Parathyroid adenoma (tissue), 2 donors: Measurements from ENCODE around the gene ACTR8.

Source experiments
- H2AFZ ChIP-seq: fragments of 300-600 bp; sonication (generic); one replicate; pipeline ENCODE4 v1.7.0; 2017; ENCODE audit warnings: antibody characterized with exemption, mild to moderate bottlenecking
- H3K27ac ChIP-seq: fragments of 300-600 bp; sonication (generic); one replicate; pipeline ENCODE4 v1.7.0; 2017
- H3K27me3 ChIP-seq: fragments of 300-600 bp; sonication (generic); one replicate; pipeline ENCODE4 v1.7.0; 2017; ENCODE audit warnings: low read length; ENCODE audit not compliant: control insufficient read depth, insufficient read depth
- H3K36me3 ChIP-seq: fragments of 300-600 bp; sonication (generic); one replicate; pipeline ENCODE4 v1.7.0; 2017; ENCODE audit warnings: low read length; ENCODE audit not compliant: control insufficient read depth, insufficient read depth
- H3K4me1 ChIP-seq: fragments of 300-600 bp; sonication (generic); one replicate; pipeline ENCODE4 v1.7.0; 2017; ENCODE audit warnings: control low read depth
- H3K4me2 ChIP-seq: fragments of 300-600 bp; sonication (generic); one replicate; pipeline ENCODE4 v1.7.0; 2017; ENCODE audit warnings: low read length
- H3K4me3 ChIP-seq: fragments of 300-600 bp; sonication (generic); one replicate; pipeline ENCODE4 v1.7.0; 2017; ENCODE audit warnings: low read depth, low read length
- H3K79me2 ChIP-seq: fragments of 300-600 bp; sonication (generic); one replicate; pipeline ENCODE4 v1.7.0; 2017; ENCODE audit warnings: control low read depth
- H3K9ac ChIP-seq: fragments of 300-600 bp; sonication (generic); one replicate; pipeline ENCODE4 v1.7.0; 2017; ENCODE audit warnings: mild to moderate bottlenecking
- H3K9me3 ChIP-seq: fragments of 300-600 bp; sonication (generic); one replicate; pipeline ENCODE4 v1.7.0; 2017; ENCODE audit warnings: low read length; ENCODE audit not compliant: control insufficient read depth
- CTCF ChIP-seq: fragments of 300-600 bp; sonication (generic); IDR thresholded peaks from one replicate; pipeline ENCODE4 v1.7.0; 2017; ENCODE audit warnings: antibody characterized with exemption, mild to moderate bottlenecking
- donor health status: primary hyperparathyroidism.

The ACTR8 gene

GRCh38 chr3:53828581-53828980 lies 53.4 kb downstream of the ACTR8 start:
- no peaks in the 10 kb centered on the region for H3K9me3 ChIP-seq
- no peak overlapping the region for H3K9ac ChIP-seq
- H3K27ac ChIP-seq, result no peak overlapping the region
- no peaks in the 10 kb centered on the region for H3K36me3 ChIP-seq
- H3K79me2 ChIP-seq, result peaks cover 4% of the 10 kb centered on the region
- H3K27me3 ChIP-seq, result no peaks in the 10 kb centered on the region
- no peak for TF ChIP-seq CTCF
- no peaks in the 10 kb centered on the region for H3K4me1 ChIP-seq
- no peak overlapping the region for H3K4me3 ChIP-seq
- no peak overlapping the region for H3K4me2 ChIP-seq
- H2AFZ ChIP-seq, result no peak overlapping the region

GRCh38 chr3:53826048-53826447 lies 55.9 kb downstream of the ACTR8 start:
- Histone ChIP-seq H3K4me3 (no peak overlapping the region), H3K27ac (no peak overlapping the region)
- no peak for TF ChIP-seq CTCF

GRCh38 chr3:53824795-53825194 lies 57.2 kb downstream of the ACTR8 start:
- Histone ChIP-seq H2AFZ (no peak overlapping the region), H3K4me3 (no peak overlapping the region), H3K9ac (no peak overlapping the region), H3K4me2 (no peak overlapping the region), H3K4me1 (no peaks in the 10 kb centered on the region), H3K27me3 (no peaks in the 10 kb centered on the region), H3K27ac (no peak overlapping the region), H3K79me2 (no peaks in the 10 kb centered on the region), H3K9me3 (no peaks in the 10 kb centered on the region), H3K36me3 (no peaks in the 10 kb centered on the region)
- no peak for TF ChIP-seq CTCF

More at GRCh38 chr3:53826048-53826447, 55.9 kb downstream of the ACTR8 start:
- no peaks in the 10 kb centered on the region for H3K79me2 ChIP-seq
- no peaks in the 10 kb centered on the region for H3K4me1 ChIP-seq
- no peaks in the 10 kb centered on the region for H3K36me3 ChIP-seq
- H2AFZ ChIP-seq, result no peak overlapping the region
- H3K9ac ChIP-seq, result no peak overlapping the region
- no peaks in the 10 kb centered on the region for H3K27me3 ChIP-seq
- no peak overlapping the region for H3K4me2 ChIP-seq
- no peaks in the 10 kb centered on the region for H3K9me3 ChIP-seq

- no peak overlapping the region for H3K4me2 ChIP-seq
- H3K27ac ChIP-seq, result no peak overlapping the region
- H3K9me3 ChIP-seq, result no peaks in the 10 kb centered on the region
- no peaks in the 10 kb centered on the region for H3K4me1 ChIP-seq
- H3K9ac ChIP-seq, result no peak overlapping the region
- H3K36me3 ChIP-seq, result no peaks in the 10 kb centered on the region
- TF ChIP-seq CTCF, result no peak
- no peak overlapping the region for H2AFZ ChIP-seq
- H3K79me2 ChIP-seq, result no peaks in the 10 kb centered on the region
- H3K27me3 ChIP-seq, result no peaks in the 10 kb centered on the region
- no peak overlapping the region for H3K4me3 ChIP-seq
Measured at GRCh38 chr3:53823956-53824657, 57.8 kb downstream of the ACTR8 start.
